ENCODE data around the gene HIP1R.

- TF ChIP-seq CTCF (IDR thresholded peaks at IDR 0.05 in 2 of 3, conservative IDR thresholded peaks at IDR 0.05 in 1 of 3; ENCODE audit: control insufficient read depth in 2 of 3, extremely low read depth in 1 of 3, insufficient read depth in 1 of 3, low read depth in 3 of 3, low read length in 3 of 3) (no peak), SMAD1 (IDR thresholded peaks at IDR 0.05; ENCODE audit: low read depth, partially characterized antibody) (no peak), ELK1 (IDR thresholded peaks at IDR 0.05; ENCODE audit: low read depth, low read length) (no peak), RFX5 (IDR thresholded peaks at IDR 0.05; ENCODE audit: low read depth, low read length) (no peak), POLR2AphosphoS2 (IDR thresholded peaks at IDR 0.05; ENCODE audit: low read depth, low read length) (no peak), EZH2 (IDR thresholded peaks at IDR 0.05; ENCODE audit: borderline replicate concordance, control insufficient read depth, low read depth, low read length) (no peak), MTA2 (IDR thresholded peaks at IDR 0.05; ENCODE audit: low read depth) (no peak), FOS (IDR thresholded peaks at IDR 0.05; ENCODE audit: borderline replicate concordance, extremely low read depth, insufficient read length) (no peak), MEF2A (IDR thresholded peaks at IDR 0.05; ENCODE audit: insufficient read depth, low read depth, low read length) (no peak)
Measured at GRCh38 chr12:122852336-122853275, 17.3 kb downstream of the HIP1R start.

Measured in GM12878 (cell line).